Measurements from ENCODE around the gene SCAPER.

DNA sequence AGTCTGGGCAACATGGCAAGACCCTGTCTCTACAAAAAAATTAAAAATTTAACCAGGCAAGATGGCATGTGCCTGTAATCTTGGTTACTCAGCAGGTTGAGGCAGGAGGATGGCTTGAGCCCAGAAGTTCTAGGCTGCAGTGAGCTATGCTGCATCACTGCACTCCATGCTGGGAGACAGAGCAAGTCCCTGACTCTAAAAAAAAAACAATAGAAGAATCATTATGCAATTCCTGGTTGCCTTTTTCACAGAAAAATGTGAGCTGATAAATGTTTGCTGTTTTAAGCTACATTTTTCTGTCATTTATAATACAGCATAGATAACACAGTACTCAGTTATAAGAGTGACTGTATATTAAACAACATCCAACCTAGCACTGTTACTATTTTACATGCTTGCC lies 148.8 kb downstream of the SCAPER start:
- TF ChIP-seq ATF3 (IDR thresholded peaks at IDR 0.05), result no peak
- TF ChIP-seq, protein P1, sequence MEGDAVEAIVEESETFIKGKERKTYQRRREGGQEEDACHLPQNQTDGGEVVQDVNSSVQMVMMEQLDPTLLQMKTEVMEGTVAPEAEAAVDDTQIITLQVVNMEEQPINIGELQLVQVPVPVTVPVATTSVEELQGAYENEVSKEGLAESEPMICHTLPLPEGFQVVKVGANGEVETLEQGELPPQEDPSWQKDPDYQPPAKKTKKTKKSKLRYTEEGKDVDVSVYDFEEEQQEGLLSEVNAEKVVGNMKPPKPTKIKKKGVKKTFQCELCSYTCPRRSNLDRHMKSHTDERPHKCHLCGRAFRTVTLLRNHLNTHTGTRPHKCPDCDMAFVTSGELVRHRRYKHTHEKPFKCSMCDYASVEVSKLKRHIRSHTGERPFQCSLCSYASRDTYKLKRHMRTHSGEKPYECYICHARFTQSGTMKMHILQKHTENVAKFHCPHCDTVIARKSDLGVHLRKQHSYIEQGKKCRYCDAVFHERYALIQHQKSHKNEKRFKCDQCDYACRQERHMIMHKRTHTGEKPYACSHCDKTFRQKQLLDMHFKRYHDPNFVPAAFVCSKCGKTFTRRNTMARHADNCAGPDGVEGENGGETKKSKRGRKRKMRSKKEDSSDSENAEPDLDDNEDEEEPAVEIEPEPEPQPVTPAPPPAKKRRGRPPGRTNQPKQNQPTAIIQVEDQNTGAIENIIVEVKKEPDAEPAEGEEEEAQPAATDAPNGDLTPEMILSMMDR (IDR thresholded peaks at IDR 0.05; ENCODE audit: low read depth, low read length, missing input control), result no peak
- TF ChIP-seq HNF4A (conservative IDR thresholded peaks at IDR 0.05), result no peak
- no peak for TF ChIP-seq FOXA1 (IDR thresholded peaks at IDR 0.05)
- no peak for TF ChIP-seq RAD21 (IDR thresholded peaks at IDR 0.05)
- no peak for TF ChIP-seq GABPA (IDR thresholded peaks at IDR 0.05 in 1 of 2, conservative IDR thresholded peaks at IDR 0.05 in 1 of 2)
- TF ChIP-seq, protein P2, sequence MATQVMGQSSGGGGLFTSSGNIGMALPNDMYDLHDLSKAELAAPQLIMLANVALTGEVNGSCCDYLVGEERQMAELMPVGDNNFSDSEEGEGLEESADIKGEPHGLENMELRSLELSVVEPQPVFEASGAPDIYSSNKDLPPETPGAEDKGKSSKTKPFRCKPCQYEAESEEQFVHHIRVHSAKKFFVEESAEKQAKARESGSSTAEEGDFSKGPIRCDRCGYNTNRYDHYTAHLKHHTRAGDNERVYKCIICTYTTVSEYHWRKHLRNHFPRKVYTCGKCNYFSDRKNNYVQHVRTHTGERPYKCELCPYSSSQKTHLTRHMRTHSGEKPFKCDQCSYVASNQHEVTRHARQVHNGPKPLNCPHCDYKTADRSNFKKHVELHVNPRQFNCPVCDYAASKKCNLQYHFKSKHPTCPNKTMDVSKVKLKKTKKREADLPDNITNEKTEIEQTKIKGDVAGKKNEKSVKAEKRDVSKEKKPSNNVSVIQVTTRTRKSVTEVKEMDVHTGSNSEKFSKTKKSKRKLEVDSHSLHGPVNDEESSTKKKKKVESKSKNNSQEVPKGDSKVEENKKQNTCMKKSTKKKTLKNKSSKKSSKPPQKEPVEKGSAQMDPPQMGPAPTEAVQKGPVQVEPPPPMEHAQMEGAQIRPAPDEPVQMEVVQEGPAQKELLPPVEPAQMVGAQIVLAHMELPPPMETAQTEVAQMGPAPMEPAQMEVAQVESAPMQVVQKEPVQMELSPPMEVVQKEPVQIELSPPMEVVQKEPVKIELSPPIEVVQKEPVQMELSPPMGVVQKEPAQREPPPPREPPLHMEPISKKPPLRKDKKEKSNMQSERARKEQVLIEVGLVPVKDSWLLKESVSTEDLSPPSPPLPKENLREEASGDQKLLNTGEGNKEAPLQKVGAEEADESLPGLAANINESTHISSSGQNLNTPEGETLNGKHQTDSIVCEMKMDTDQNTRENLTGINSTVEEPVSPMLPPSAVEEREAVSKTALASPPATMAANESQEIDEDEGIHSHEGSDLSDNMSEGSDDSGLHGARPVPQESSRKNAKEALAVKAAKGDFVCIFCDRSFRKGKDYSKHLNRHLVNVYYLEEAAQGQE (IDR thresholded peaks at IDR 0.05), result no peak
- no peak for TF ChIP-seq MAX (IDR thresholded peaks at IDR 0.05)
- no peak for TF ChIP-seq EGR1 (IDR thresholded peaks at IDR 0.05; ENCODE audit: low read depth in 2 of 2)
- TF ChIP-seq SP1 (IDR thresholded peaks at IDR 0.05), result no peak
- TF ChIP-seq, protein P3, sequence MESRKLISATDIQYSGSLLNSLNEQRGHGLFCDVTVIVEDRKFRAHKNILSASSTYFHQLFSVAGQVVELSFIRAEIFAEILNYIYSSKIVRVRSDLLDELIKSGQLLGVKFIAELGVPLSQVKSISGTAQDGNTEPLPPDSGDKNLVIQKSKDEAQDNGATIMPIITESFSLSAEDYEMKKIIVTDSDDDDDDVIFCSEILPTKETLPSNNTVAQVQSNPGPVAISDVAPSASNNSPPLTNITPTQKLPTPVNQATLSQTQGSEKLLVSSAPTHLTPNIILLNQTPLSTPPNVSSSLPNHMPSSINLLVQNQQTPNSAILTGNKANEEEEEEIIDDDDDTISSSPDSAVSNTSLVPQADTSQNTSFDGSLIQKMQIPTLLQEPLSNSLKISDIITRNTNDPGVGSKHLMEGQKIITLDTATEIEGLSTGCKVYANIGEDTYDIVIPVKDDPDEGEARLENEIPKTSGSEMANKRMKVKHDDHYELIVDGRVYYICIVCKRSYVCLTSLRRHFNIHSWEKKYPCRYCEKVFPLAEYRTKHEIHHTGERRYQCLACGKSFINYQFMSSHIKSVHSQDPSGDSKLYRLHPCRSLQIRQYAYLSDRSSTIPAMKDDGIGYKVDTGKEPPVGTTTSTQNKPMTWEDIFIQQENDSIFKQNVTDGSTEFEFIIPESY (IDR thresholded peaks at IDR 0.05), result no peak
